ENCODE data around the gene OPRD1. TPM values are rescaled to one million over a fixed set of nuclear protein-coding genes. Genes with fewer than 3 reads are reported as not detected.
"Not testable (repeated sequence)": the region's sequence is repeated elsewhere in the genome, so short reads cannot be mapped to it uniquely, and the experiment has no call there.

The OPRD1 gene
- total RNA-seq (2014; rRNA removed), result 0.23 and 0.32 TPM in 2 replicates
- polyA plus RNA-seq (2012), result 0.09 TPM

GRCh38 chr1:28811766-28812668, at the start of gene OPRD1:
OPRD1 (plus strand) TSS chr1:28812170; CDS start chr1:28812384, 214 bp downstream.
- no peak for DNase-seq (ENCODE audit: low read depth)

GRCh38 chr1:28766532-28767183, 45.3 kb upstream of the OPRD1 start:
- no peak for DNase-seq (ENCODE audit: low read depth)

- no peak for DNase-seq (ENCODE audit: low read depth)
Measured at GRCh38 chr1:28770601-28771165, 41.3 kb upstream of the OPRD1 start.

GRCh38 chr1:28771921-28772320, 40.0 kb upstream of the OPRD1 start:
- DNase-seq (ENCODE audit: low read depth), result not testable (repeated sequence)

GRCh38 chr1:28773105-28773504, 38.9 kb upstream of the OPRD1 start:
- no peak for DNase-seq (ENCODE audit: low read depth)

- DNase-seq (ENCODE audit: low read depth), result peak; percentile 50
Measured at GRCh38 chr1:28775121-28775942, 36.6 kb upstream of the OPRD1 start.

GRCh38 chr1:28776341-28776740, 35.6 kb upstream of the OPRD1 start:
- DNase-seq (ENCODE audit: low read depth), result no peak

GRCh38 chr1:28778021-28778420, 33.9 kb upstream of the OPRD1 start:
- DNase-seq (ENCODE audit: low read depth), result no peak

GRCh38 chr1:28779751-28780408, 32.1 kb upstream of the OPRD1 start:
- no peak for DNase-seq (ENCODE audit: low read depth)

GRCh38 chr1:28781305-28781704, 30.7 kb upstream of the OPRD1 start:
- DNase-seq (ENCODE audit: low read depth), result no peak

- no peak for DNase-seq (ENCODE audit: low read depth)
Measured at GRCh38 chr1:28782011-28782410, 30.0 kb upstream of the OPRD1 start.

GRCh38 chr1:28783363-28783762, 28.6 kb upstream of the OPRD1 start:
- DNase-seq (ENCODE audit: low read depth), result no peak

GRCh38 chr1:28789412-28789811, 22.6 kb upstream of the OPRD1 start:
- no peak for DNase-seq (ENCODE audit: low read depth)

GRCh38 chr1:28789816-28790215, 22.2 kb upstream of the OPRD1 start:
- DNase-seq (ENCODE audit: low read depth), result no peak

- no peak for DNase-seq (ENCODE audit: low read depth)
Measured at GRCh38 chr1:28790377-28791035, 21.5 kb upstream of the OPRD1 start.

- DNase-seq (ENCODE audit: low read depth), result not testable (repeated sequence)
Measured at GRCh38 chr1:28791929-28792328, 20.0 kb upstream of the OPRD1 start.

GRCh38 chr1:28792644-28793121, 19.3 kb upstream of the OPRD1 start:
- DNase-seq (ENCODE audit: low read depth), result no peak

- DNase-seq (ENCODE audit: low read depth), result not testable (repeated sequence)
Measured at GRCh38 chr1:28794582-28794981, 17.4 kb upstream of the OPRD1 start.

GRCh38 chr1:28796352-28797211, 15.4 kb upstream of the OPRD1 start:
- no peak for DNase-seq (ENCODE audit: low read depth)

All from LHCN-M2 (cell line).